SK-N-SH treated with all-trans-retinoic acid at 6 μM for 48 hours (cell line): ENCODE results near the gene SUSD3.

Source experiments
- ATAC-seq: fragments of 200-7000 bp; cut with Tn5 transposase; 3 replicates; pipeline ENCODE4 v1.9.1; 2020; ENCODE audit warnings: mild to moderate bottlenecking, moderate library complexity
- ARNTL ChIP-seq: fragments of 450-650 bp; formaldehyde crosslinking; IDR thresholded peaks from 2 replicates; pipeline ENCODE4 v1.5.0; 2020; ENCODE audit warnings: low read depth, mild to moderate bottlenecking, moderate library complexity, borderline replicate concordance
- BACH2 ChIP-seq: fragments of 250-450 bp; sonication (Bioruptor Pico); IDR thresholded peaks from 2 replicates; pipeline ENCODE4 v1.9.0; 2021; ENCODE audit warnings: mild to moderate bottlenecking, borderline replicate concordance
- CSDC2 ChIP-seq: fragments of 250-450 bp; sonication (Bioruptor Pico); IDR thresholded peaks from 2 replicates; pipeline ENCODE4 v1.5.0; 2020; ENCODE audit warnings: mild to moderate bottlenecking, moderate library complexity
- GLIS3 ChIP-seq: fragments of 250-450 bp; sonication (Bioruptor Pico); IDR thresholded peaks from 2 replicates; pipeline ENCODE4 v1.5.0; 2020; ENCODE audit warnings: mild to moderate bottlenecking, moderate library complexity
- PPARA ChIP-seq: fragments of 250-450 bp; sonication (Bioruptor Pico); IDR thresholded peaks from 2 replicates; pipeline ENCODE4 v1.5.0; 2020; ENCODE audit warnings: mild to moderate bottlenecking, borderline replicate concordance
- RARB ChIP-seq: fragments of 250-450 bp; sonication (Bioruptor Pico); IDR thresholded peaks from 2 replicates; pipeline ENCODE4 v1.8.0; 2021; ENCODE audit warnings: mild to moderate bottlenecking, moderate library complexity
- TCF4 ChIP-seq: fragments of 250-450 bp; sonication (Bioruptor Pico); IDR thresholded peaks from 2 replicates; pipeline ENCODE4 v1.8.0; 2021; ENCODE audit warnings: mild to moderate bottlenecking, moderate library complexity, borderline replicate concordance
- TOX ChIP-seq: fragments of 250-450 bp; sonication (Bioruptor Pico); IDR thresholded peaks from 2 replicates; pipeline ENCODE4 v1.8.0; 2021; ENCODE audit warnings: mild to moderate bottlenecking, moderate library complexity, borderline replicate concordance
- TSHZ2 ChIP-seq: fragments of 250-450 bp; sonication (Bioruptor Pico); IDR thresholded peaks from 2 replicates; pipeline ENCODE4 v1.5.0; 2020; ENCODE audit warnings: mild to moderate bottlenecking, moderate library complexity
- ZC3H10 ChIP-seq: fragments of 250-450 bp; sonication (Bioruptor Pico); IDR thresholded peaks from 2 replicates; pipeline ENCODE4 v1.5.1; 2021; ENCODE audit warnings: mild to moderate bottlenecking, moderate library complexity
- ZFP3 ChIP-seq: fragments of 250-450 bp; sonication (Bioruptor Pico); IDR thresholded peaks from 2 replicates; pipeline ENCODE4 v1.5.0; 2020; ENCODE audit warnings: mild to moderate bottlenecking, moderate library complexity
- ZNF70 ChIP-seq: fragments of 450-650 bp; formaldehyde crosslinking; IDR thresholded peaks from 2 replicates; pipeline ENCODE4 v1.5.0; 2020; ENCODE audit warnings: mild to moderate bottlenecking, moderate library complexity
- ZNF8 ChIP-seq: fragments of 450-650 bp; formaldehyde crosslinking; IDR thresholded peaks from 2 replicates; pipeline ENCODE4 v1.5.0; 2020; ENCODE audit warnings: mild to moderate bottlenecking, moderate library complexity
- TF ChIP-seq, protein P1 (sequence below): fragments of 250-450 bp; sonication (Bioruptor Pico); IDR thresholded peaks from 2 replicates; pipeline ENCODE4 v1.5.1; 2020; ENCODE audit warnings: low read depth, mild to moderate bottlenecking, moderate library complexity
- TF ChIP-seq, protein P2 (sequence below): fragments of 250-450 bp; sonication (Bioruptor Pico); IDR thresholded peaks from 2 replicates; pipeline ENCODE4 v1.8.0; 2020; ENCODE audit warnings: mild to moderate bottlenecking, moderate library complexity, borderline replicate concordance
- TF ChIP-seq, protein P3 (sequence below): fragments of 250-450 bp; sonication (Bioruptor Pico); IDR thresholded peaks from 2 replicates; pipeline ENCODE4 v1.8.0; 2021; ENCODE audit warnings: low read depth, mild to moderate bottlenecking, moderate library complexity, borderline replicate concordance

The SUSD3 gene

GRCh38 chr9:93057703-93058354 is 672 bp upstream of the SUSD3 start:
- TF ChIP-seq ZNF8 (CRISPR knock-in tag): no peak
- no peak for TF ChIP-seq ZFP3 (CRISPR knock-in tag)
- no peak for TF ChIP-seq BACH2 (CRISPR knock-in tag)
- no peak for TF ChIP-seq GLIS3 (CRISPR knock-in tag)
- TF ChIP-seq TCF4 (CRISPR knock-in tag): no peak
- no peak for TF ChIP-seq ZNF70 (CRISPR knock-in tag)
- TF ChIP-seq TSHZ2: no peak
- no peak for TF ChIP-seq ZC3H10 (CRISPR knock-in tag)
- no peak for TF ChIP-seq RARB (CRISPR knock-in tag)
- TF ChIP-seq PPARA: no peak
- no peak for TF ChIP-seq ARNTL
- TF ChIP-seq, protein P1, sequence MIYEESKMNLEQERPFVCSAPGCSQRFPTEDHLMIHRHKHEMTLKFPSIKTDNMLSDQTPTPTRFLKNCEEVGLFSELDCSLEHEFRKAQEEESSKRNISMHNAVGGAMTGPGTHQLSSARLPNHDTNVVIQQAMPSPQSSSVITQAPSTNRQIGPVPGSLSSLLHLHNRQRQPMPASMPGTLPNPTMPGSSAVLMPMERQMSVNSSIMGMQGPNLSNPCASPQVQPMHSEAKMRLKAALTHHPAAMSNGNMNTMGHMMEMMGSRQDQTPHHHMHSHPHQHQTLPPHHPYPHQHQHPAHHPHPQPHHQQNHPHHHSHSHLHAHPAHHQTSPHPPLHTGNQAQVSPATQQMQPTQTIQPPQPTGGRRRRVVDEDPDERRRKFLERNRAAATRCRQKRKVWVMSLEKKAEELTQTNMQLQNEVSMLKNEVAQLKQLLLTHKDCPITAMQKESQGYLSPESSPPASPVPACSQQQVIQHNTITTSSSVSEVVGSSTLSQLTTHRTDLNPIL (CRISPR knock-in tag): no peak
- TF ChIP-seq, all 23 proteins: peak for 0
- ATAC-seq: no peak

DNA sequence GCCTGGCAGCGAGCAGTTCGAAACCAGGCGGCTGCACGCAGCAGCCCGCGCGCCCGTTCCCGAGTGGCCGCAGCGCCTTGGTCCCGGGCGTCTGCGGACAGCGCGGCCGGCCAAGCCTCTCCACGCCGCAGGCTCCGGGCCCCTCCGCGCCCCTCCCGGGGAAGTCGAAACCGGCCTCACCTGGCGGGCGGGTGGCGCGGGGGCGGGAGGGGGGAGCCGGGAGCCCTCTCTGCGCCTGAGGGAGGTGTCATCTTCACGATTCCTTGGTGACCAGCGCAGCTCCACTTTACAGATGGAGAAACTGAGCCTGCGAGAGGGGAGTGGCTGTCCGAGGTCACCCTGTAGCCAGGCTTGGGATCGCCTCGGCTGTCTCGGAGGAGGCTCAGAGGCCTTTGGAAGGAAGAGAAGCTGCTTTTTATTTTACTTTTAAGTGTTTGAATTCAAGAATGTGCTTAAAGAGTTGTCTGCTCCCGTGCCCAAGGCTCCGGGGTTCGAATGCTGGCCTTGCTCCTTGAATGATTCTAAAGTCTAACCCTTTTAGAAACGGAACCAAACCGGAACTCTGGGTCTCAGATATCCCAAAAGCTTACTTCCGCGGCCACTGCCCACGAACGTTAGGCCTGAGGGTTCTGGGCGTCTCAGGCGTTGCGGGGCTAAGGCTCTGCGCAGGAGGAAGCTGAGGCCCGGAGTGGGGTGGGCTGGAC is 662 bp downstream of the SUSD3 start:
- ATAC-seq: no peak
- TF ChIP-seq TCF4 (CRISPR knock-in tag) (no peak), PPARA (no peak), ZNF8 (CRISPR knock-in tag) (no peak), CSDC2 (CRISPR knock-in tag) (no peak), TSHZ2 (no peak)
- TF ChIP-seq, protein P2, sequence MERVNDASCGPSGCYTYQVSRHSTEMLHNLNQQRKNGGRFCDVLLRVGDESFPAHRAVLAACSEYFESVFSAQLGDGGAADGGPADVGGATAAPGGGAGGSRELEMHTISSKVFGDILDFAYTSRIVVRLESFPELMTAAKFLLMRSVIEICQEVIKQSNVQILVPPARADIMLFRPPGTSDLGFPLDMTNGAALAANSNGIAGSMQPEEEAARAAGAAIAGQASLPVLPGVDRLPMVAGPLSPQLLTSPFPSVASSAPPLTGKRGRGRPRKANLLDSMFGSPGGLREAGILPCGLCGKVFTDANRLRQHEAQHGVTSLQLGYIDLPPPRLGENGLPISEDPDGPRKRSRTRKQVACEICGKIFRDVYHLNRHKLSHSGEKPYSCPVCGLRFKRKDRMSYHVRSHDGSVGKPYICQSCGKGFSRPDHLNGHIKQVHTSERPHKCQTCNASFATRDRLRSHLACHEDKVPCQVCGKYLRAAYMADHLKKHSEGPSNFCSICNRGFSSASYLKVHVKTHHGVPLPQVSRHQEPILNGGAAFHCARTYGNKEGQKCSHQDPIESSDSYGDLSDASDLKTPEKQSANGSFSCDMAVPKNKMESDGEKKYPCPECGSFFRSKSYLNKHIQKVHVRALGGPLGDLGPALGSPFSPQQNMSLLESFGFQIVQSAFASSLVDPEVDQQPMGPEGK: no peak
- TF ChIP-seq, protein P3, sequence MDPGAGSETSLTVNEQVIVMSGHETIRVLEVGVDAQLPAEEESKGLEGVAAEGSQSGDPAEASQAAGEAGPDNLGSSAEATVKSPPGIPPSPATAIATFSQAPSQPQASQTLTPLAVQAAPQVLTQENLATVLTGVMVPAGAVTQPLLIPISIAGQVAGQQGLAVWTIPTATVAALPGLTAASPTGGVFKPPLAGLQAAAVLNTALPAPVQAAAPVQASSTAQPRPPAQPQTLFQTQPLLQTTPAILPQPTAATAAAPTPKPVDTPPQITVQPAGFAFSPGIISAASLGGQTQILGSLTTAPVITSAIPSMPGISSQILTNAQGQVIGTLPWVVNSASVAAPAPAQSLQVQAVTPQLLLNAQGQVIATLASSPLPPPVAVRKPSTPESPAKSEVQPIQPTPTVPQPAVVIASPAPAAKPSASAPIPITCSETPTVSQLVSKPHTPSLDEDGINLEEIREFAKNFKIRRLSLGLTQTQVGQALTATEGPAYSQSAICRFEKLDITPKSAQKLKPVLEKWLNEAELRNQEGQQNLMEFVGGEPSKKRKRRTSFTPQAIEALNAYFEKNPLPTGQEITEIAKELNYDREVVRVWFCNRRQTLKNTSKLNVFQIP: no peak

GRCh38 chr9:93059715-93060578 is 1.4 kb downstream of the SUSD3 start:
- ATAC-seq: no peak
- TF ChIP-seq TCF4 (CRISPR knock-in tag) (no peak), ARNTL (no peak), TOX (no peak), GLIS3 (CRISPR knock-in tag) (no peak)
- TF ChIP-seq, protein P3: no peak
- TF ChIP-seq, protein P2: no peak
